ENCODE measurements around the gene TMEM167B.

The TMEM167B gene

GRCh38 chr1:109083501-109083900 is 7.1 kb upstream of the TMEM167B start:
- DNase-seq (ENCODE audit: low read depth), result no peak

DNA sequence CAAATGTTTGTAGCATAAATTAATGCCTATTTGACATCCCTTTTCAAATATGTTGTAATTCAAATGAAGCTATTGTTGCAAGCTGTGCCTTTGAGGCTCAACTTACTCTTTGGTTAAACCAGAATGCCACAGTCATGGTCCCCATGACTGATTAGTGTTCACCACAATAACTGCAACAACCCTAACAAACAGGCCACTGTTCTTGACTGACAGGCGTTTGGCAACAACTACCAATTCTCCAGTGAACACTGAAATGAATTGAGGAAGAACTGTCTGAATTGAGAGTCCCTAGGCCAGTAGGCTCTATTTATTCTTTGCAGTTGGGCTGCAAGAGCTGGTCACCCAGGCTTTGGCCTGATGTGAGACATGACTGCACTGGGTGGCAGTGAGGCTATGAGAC is 6.6 kb upstream of the TMEM167B start:
- no peak for DNase-seq (ENCODE audit: low read depth)

DNA sequence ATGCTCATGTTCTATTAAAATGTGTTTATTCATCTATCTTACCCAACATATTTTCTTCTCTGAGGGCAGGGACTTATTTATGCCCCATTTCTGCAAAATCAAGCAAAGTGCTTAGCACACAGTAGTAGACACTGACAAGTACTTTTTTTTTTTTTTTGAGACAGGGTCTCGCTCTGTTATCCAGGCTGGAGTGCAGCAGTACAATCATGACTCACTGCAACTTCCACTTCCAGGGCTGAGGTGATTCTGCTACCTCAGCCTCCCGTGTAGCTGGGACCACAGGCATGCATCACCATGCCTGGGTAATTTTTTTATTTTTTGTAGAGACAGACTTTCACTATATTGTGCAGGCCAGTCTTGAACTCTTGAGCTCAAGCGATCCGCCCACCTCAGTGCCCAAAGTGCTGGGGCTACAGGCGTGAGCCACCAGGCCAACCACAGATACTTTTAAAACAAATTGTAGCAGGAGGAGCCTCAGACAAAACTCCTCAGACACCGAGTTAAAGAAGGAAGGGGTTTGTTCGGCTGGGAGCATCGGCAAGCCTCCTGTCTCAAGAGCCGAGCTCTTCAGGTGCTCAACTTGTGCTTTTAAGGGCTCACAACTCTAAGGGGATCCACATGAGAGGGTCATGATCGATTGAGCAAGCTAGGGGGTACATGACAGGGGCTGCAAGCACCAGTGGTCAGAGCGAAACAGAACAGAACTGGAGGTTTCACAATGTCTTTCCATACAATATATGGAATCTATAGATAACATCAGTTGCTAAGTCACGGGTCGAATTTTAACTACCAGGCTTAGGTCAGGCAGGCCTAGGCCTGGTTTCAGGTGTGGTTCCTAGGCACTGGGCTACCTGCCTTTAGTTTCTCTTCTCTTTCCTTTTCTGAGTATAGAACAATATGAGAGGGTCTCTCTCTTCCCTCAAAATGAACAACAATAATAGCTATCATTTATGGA is 5.7 kb upstream of the TMEM167B start:
- DNase-seq (ENCODE audit: low read depth), result no peak

DNA sequence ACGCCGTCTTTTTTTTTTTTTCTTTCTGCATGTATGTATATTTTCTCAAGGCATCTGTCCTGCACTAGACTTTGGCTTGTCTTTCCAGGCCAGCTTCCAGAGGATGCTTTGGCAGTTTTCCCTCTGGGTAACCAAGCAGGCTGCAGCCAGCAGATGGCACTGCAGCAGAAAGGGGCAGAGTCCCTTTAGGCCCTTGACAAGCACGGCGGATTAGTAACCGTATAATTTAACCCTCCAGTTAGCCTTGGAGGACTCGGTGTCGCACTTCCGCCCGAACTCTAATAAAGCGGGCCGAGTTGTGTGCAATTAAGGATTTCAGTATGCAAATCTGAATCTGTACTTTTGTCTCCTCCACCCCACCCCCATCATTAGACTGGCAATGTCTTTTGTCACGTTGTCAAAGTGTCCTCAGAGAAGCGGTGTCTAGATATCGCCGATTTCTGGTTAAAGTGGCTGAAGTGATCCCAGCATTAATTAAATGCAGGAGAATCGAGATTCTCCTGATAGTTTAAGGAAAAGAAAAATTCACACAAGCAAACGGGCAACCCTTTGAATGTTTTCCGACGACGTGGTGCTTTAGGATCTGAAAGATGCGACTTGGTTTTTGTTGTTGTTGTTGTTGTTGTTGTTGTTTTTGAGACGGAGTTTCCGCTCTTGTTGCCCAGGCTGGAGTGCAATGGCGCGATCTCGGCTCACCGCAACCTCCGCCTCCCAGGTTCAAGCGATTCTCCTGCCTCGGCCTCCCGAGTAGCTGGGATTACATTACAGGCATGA is 1.1 kb upstream of the TMEM167B start:
- DNase-seq (ENCODE audit: low read depth), result no peak

DNA sequence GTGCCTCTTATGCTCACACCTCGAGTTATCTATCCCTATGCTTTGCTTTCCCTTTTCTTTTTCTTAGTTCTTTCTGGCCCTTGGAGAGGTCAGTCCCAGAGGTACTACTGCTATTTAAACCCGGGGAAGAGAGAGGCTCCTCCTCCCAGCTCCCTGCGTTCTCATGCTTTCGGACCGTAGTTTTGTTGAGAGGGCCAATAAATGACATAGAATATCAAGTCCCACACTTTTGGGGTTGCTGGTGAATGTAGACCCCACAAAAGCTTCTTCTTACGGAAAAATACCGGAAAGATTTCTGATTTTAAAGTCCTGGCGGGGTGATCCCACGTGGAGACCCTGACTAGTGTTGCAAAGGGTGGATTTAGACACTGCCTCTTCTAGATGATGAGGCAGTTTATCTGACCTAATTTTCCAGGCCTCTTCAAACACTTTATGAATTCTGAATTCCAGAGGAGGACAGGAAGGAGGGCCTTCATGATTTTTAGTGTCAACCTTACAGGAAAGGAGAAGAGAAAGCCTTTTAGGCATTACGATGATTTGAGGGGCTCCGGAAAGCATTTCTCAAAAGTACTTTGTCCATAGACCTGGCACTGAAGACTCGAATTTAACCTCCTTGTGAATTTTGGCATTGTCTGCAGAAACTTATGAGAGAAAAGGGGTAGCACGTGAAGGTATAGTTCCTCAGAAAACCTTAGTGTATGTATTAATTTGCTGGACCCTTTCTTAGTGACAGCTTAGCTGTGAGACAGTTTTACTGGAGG is 694 bp downstream of the TMEM167B start:
- DNase-seq (ENCODE audit: low read depth), result no peak

- DNase-seq (ENCODE audit: low read depth), result no peak
Measured at GRCh38 chr1:109091839-109092193, 1.3 kb downstream of the TMEM167B start.

- DNase-seq (ENCODE audit: low read depth), result no peak
Measured at GRCh38 chr1:109094377-109094803, 3.8 kb downstream of the TMEM167B start.

- no peak for DNase-seq (ENCODE audit: low read depth)
Measured at GRCh38 chr1:109094871-109095270, 4.3 kb downstream of the TMEM167B start.

DNA sequence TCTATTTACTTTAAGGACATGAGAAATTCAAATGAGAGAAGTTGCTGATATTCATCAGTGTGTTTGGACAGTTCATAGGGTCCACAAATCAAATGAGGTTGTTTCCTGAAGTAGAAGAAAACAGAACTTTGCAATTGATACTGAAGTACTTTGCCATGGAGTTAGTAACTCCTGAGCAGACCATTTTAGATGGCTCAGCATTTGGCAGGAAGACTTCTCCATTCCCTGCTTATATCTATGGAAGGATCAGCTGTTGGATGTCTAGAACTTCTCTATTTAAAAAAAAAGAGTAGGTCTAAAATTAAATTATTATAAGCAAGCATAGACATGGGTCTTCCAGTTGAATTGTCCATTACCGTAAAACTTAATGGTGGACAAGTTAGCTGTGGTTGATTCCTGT is 5.1 kb downstream of the TMEM167B start:
- DNase-seq (ENCODE audit: low read depth), result no peak

- no peak for DNase-seq (ENCODE audit: low read depth)
Measured at GRCh38 chr1:109096120-109096519, 5.6 kb downstream of the TMEM167B start.

- peak; percentile 87 for DNase-seq (ENCODE audit: low read depth)
Measured at GRCh38 chr1:109099938-109100773, 9.6 kb downstream of the TMEM167B start.

DNA sequence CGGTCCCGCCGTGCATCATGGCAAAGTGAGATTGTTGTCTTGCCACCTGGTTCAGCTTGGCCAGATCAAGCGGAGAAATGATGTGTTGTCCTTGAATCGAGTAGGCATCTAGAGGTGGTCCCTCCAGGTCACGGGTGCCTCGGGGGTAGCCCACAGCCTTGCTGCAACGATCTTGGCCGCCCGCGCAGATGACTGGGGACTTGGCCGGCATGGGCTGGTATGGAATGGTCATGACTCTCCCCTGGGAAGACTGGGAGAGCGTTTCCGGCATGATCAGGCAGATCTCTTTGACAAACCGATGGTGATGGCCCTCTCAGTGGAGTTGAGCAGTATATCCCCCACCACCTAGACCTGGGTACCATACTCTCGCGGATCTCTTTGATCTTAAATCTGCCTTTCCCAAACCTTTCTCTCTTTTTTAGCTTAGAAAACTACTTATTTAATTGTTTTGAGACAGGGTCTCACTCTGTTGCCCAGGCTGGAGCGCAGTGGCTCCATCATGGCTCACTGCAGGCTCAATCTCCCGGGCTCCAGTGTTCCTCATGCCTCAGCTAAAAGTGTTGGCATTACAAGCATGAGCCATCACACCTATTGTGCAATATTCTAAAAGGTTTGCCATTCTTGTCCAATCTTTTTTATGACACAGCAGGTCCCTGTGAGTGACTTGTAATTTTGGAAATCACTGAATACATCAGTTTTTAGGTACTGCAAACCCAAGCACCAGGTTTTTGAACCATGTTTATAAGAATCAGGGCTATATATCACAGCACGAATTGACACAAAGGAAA is 14.0 kb downstream of the TMEM167B start:
- DNase-seq (ENCODE audit: low read depth), result no peak

DNA sequence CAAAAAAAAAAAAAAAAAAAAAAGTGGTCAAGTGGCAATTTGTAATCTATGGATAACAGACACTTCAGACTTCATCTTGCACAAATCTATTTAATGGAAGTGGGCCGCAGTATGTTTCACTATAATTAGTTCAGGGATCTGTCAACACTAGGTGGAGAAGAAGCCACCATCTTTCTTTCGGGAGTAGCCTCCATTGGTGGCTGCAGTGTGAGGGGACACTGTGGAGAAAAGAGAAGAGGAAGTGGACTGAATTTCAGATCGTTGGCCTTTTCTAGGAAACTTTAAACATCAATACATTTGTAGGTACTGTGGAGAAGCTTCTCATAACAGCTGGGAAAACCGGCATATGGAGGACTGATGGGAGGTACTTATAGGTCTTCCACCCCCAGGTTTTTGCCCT is 15.3 kb downstream of the TMEM167B start:
- DNase-seq (ENCODE audit: low read depth), result no peak

DNA sequence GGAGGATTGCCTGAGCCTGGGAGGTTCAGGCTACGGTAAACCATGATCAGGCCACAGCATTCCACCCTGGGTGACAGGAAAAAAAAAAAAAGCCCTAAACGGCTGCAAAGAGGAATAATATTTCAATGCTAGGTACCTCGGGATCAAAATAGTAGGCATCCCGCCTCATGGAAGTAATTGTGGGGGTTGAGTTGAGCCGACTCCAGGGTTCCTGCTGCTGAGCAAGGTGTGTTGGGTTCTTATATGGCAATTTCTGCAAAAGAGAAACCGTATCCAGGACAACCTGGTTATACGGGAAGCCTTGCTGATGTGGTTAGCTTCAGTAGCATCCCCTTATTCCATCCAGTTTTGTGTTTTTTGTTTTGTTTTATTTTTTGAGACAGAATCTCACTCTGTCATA is 17.2 kb downstream of the TMEM167B start:
- DNase-seq (ENCODE audit: low read depth), result no peak

DNA sequence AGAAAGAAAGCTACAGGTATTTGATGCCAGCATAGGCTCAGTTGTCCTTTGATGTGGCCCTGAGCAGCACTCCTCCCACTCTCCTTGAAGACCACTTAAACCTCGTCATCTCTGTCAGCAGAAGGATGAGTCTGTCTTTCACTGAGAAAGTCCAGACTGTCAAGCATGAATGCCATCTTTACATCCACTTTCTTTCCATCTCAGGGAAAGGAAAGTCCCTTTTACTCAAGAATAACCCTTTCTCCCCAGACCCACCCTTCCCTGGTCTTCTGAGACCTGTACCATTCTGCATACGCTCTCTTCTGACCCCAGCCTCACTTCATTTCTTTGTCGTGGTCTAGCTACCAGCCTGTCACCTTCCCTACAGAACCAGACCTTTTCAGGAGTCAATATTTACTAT is 19.3 kb downstream of the TMEM167B start:
- DNase-seq (ENCODE audit: low read depth), result no peak

DNA sequence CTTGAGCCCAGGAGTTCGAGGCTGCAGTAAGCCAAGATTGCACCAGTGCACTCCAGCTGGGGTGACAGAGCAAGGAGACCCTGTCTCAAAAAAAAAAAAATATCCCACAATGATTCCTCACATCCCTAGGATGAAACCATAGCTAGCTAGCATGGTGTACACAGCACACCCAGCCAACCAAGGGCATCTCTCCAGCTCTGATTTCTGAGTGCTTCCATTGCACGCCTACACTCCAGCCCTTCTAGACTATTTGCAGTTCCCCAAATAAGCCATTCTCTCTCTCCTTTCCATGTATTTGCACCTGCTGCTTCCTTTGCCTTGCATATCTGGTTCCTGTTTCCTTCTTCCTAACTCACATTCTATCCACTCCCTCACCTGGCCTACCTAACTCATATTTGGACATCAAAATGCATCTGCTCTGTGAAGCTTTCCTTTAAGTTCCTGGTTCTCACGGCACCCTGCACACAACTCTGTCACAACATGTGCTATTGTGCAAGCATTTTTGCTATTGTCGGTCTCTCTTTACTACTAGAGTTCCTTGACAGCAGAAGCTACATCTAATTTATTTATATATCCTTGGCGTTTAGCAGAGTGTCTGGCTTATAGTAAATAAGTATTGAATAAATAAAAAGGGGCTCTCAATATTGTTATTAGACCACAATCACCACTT is 21.0 kb downstream of the TMEM167B start:
- DNase-seq (ENCODE audit: low read depth), result no peak

GRCh38 chr1:109112056-109112651 is 21.6 kb downstream of the TMEM167B start:
- DNase-seq (ENCODE audit: low read depth), result no peak

GRCh38 chr1:109112652-109113285 is 22.2 kb downstream of the TMEM167B start:
- DNase-seq (ENCODE audit: low read depth), result peak; percentile 78
